Cardiac fibroblast (primary cell): ENCODE measurements around the gene ZNF618.

ENCODE experiments used
- DNase-seq, 2 donors: peaks; one replicate each; pipeline versions ENCODE4 v3.0.0 to v3.0.0-alpha.2; 2010; ENCODE audit warnings: low read depth in 2 of 2
- H3K4me3 ChIP-seq, 2 donors: replicated peaks in 1 of 2; 1 replicate in 1 of 2; 2 replicates in 1 of 2; pipeline ENCODE4 v1.5.1; 2011; ENCODE audit warnings: low read depth in 2 of 2, low read length in 2 of 2, mild to moderate bottlenecking in 2 of 2, moderate library complexity in 1 of 2
- TF ChIP-seq, protein P1 (sequence below): IDR thresholded peaks from one replicate; pipeline ENCODE4 v1.5.1; 2011; ENCODE audit warnings: low read depth, mild to moderate bottlenecking, low read length, inconsistent platforms

ZNF618 gene

DNA sequence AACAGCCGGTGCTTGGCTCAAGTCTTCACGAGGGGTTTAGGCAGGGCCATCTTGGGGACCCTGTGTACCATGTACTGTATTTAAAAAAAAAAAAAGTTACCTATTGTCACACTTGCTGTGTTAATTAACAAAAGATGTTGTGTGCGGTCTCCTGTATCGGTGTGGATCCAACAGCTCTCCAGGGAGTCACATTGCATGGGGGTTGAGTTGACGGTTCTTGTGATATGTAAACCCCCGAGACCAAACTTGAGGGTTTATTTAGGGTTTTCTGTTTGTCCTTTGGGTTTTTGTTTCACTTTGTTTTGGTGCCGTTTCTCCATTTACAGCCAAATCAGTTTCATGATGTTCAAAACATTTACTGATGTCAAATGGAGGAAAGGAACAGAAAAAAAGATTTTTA is 179.8 kb downstream of the ZNF618 start:
- TF ChIP-seq, protein P1, sequence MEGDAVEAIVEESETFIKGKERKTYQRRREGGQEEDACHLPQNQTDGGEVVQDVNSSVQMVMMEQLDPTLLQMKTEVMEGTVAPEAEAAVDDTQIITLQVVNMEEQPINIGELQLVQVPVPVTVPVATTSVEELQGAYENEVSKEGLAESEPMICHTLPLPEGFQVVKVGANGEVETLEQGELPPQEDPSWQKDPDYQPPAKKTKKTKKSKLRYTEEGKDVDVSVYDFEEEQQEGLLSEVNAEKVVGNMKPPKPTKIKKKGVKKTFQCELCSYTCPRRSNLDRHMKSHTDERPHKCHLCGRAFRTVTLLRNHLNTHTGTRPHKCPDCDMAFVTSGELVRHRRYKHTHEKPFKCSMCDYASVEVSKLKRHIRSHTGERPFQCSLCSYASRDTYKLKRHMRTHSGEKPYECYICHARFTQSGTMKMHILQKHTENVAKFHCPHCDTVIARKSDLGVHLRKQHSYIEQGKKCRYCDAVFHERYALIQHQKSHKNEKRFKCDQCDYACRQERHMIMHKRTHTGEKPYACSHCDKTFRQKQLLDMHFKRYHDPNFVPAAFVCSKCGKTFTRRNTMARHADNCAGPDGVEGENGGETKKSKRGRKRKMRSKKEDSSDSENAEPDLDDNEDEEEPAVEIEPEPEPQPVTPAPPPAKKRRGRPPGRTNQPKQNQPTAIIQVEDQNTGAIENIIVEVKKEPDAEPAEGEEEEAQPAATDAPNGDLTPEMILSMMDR: no peak

DNA sequence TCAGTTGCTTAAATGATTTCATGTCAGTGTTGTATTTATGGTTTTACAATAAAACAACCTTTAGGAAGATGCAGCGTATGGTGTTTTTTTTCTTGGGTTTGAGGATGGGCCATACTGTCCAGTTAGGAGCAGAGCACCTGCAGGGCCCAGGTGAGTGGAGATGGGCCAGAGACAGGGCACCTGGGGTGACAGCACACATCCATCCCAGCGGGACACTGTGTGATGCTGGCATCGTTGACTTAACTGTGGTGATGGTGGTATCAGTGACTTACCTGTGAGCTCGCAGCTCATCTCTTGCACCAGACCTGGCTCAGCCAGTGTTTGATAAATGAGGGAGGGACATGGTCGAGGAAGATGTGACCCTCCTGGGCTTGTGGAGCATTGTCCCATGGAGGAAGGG is 180.4 kb downstream of the ZNF618 start:
- no peak for DNase-seq
- no peak overlapping the region for H3K4me3 ChIP-seq
- TF ChIP-seq, protein P1: no peak

More for the DNA sequence above, 179.8 kb downstream of the ZNF618 start:
- DNase-seq: no peak
- no peak overlapping the region for H3K4me3 ChIP-seq

DNA sequence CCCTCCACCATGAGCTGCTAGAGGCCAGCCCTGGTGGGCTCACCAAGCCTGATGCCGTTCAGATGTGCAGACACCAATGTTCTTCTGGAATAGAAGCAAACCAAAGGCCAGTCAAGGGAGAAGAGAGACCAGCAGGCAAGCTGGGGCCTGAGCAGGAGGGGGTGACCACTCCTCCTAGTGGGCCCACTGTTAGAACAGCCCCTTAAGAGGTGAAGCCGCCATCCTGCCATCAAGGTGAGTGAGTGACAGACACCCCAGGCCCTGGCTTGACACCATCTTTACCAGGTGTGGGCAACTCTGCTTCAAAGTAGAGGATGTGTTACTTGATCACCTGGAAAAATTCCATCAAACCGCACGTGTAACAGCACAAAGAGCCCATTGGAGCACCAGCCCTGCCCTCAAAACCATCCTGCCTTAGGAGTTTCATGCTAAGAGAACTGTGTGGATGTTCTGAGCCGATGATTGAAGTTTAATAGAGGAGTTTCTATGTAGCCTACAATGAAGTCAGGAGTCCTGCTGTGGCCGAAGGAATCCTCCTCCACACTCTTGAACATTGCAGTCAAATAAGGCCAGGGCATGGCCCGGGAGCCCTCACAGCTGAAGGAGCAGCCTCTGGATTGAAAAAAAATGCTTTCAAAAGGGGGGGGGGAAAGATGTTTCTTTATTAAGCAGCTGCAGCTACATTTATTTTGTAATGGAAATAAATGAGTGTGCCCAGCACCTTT is 181.2 kb downstream of the ZNF618 start:
- no peak overlapping the region for H3K4me3 ChIP-seq
- TF ChIP-seq, protein P1: no peak
- DNase-seq: no peak

DNA sequence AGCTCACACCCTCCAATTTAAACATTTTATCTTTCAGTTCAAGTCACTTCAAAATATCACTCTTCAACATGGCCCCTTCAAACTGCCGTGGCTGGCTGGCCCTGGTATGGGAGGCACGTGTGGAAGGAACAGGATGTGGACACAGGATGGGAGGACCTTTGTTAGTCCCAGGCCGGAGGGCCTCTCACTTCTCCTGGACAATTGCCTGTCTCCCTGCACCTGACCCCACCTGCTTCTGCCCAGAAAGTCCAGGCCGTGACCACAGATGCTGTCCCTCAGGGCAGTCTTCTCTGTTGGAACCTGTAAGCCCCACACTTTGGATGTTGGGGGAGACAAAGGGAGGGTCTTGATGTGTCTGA is 182.6 kb downstream of the ZNF618 start:
- no peak for DNase-seq
- H3K4me3 ChIP-seq: no peak overlapping the region
- TF ChIP-seq, protein P1: no peak

DNA sequence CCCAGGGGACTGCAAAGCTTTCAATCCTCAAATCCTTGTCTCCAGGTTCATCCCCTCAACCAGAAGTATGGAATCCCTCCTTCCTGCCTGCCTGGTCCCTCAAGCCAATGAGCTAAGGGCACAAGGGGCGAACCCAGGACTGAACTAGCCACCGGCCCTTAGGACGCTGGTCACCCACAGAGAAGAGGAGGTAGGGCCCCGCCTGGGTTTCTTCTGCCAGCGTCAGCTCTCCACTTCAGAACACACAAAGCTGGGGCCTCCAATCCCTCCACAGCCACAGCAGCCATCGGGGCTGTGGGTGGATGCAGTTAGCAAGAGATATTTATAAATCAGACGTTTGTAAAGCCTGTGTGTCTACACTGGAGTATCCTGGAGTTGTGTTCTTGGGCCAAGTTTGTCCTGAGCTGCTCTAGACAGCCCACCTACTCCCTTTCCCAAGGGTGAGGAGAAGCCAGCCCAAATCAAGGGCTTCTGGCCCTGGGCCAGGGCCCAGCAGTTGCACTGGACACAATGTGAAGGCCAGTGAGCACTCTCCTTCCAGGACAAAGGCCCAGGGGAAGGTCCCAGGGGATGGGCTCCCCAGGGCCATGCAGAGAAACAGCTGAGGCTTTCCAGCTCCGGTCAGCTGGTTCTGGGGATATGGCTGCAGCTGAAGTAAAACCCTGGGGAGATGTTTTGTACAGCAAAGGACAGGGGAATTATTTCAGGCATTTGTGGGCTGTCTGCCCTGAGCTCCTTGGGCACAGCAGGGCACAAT is 183.1 kb downstream of the ZNF618 start:
- H3K4me3 ChIP-seq: no peak overlapping the region
- peak; percentile 19 to 45 for DNase-seq
- TF ChIP-seq, protein P1: no peak

DNA sequence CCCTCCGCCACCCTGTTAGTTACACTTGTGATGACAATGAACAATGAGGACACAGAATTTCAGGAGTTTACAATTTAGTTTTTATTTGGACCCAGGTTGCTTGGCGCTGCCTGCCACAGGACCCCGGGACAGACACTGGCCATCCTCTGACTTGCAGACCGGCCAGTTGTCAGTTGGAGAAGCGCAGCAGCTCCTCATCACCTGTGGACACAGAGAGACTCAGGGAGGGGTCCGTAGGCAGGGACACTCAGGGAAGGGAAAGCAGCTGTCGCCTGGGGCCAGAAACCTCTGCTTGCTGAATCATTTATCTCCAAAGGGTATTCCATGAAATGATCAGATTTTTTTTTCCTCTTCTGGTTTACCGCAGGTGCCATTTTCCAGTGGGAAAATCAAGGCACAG is 184.0 kb downstream of the ZNF618 start:
- TF ChIP-seq, protein P1: no peak
- no peak for DNase-seq
- H3K4me3 ChIP-seq: no peak overlapping the region
